H9 (cell line): Measurements from ENCODE around the gene CALHM1. TPM values are rescaled to one million over a fixed set of nuclear protein-coding genes. Genes with fewer than 3 reads are reported as not detected.

Source experiments
- DNase-seq: peaks from one replicate; pipeline ENCODE4 v3.0.0-alpha.2; 2017
- H2AFZ ChIP-seq: one replicate; pipeline ENCODE4 v1.6.1; 2013; ENCODE audit warnings: mild to moderate bottlenecking, low read length, control low read depth, moderate library complexity
- H2AK5ac ChIP-seq: 2 replicates; pipeline ENCODE4 v1.6.1; 2013; ENCODE audit warnings: low read length, control low read depth, mixed read lengths; ENCODE audit not compliant: insufficient read length
- H2BK120ac ChIP-seq: one replicate; pipeline ENCODE4 v1.6.1; 2013; ENCODE audit warnings: low read depth, mild to moderate bottlenecking, low read length, control low read depth, inconsistent platforms; ENCODE audit not compliant: poor library complexity, severe bottlenecking
- H2BK12ac ChIP-seq: 2 replicates; pipeline ENCODE4 v1.6.1; 2013; ENCODE audit warnings: low read length, control low read depth, mixed read lengths, low read depth; ENCODE audit not compliant: insufficient read length
- H2BK15ac ChIP-seq: 2 replicates; pipeline ENCODE4 v1.6.1; 2013; ENCODE audit warnings: low read depth, low read length, control low read depth
- H2BK20ac ChIP-seq: one replicate; pipeline ENCODE4 v1.6.1; 2013; ENCODE audit warnings: low read depth, mild to moderate bottlenecking, low read length, control low read depth, inconsistent platforms; ENCODE audit not compliant: poor library complexity, severe bottlenecking
- H2BK5ac ChIP-seq: 2 replicates; pipeline ENCODE4 v1.6.1; 2013; ENCODE audit warnings: low read length, control low read depth, mixed read lengths; ENCODE audit not compliant: insufficient read length
- H3K14ac ChIP-seq: 2 replicates; pipeline ENCODE4 v1.6.1; 2013; ENCODE audit warnings: low read length, control low read depth; ENCODE audit not compliant: insufficient read depth
- H3K18ac ChIP-seq: 2 replicates; pipeline ENCODE4 v1.6.1; 2013; ENCODE audit warnings: low read depth, mild to moderate bottlenecking, mixed read lengths, low read length, control low read depth; ENCODE audit not compliant: insufficient read length
- H3K23ac ChIP-seq: 2 replicates; pipeline ENCODE4 v1.6.1; 2013; ENCODE audit warnings: low read length, control low read depth, mixed read lengths, low read depth; ENCODE audit not compliant: insufficient read length
- H3K23me2 ChIP-seq: 2 replicates; pipeline ENCODE4 v1.6.1; 2013; ENCODE audit warnings: low read depth, mild to moderate bottlenecking, mixed read lengths, low read length, control low read depth; ENCODE audit not compliant: insufficient read length, poor library complexity, severe bottlenecking
- H3K27ac ChIP-seq: 2 replicates; pipeline ENCODE4 v1.5.1; 2013; ENCODE audit warnings: low read length, control low read depth, mixed read lengths, low read depth; ENCODE audit not compliant: insufficient read length
- H3K27me3 ChIP-seq: 2 replicates; pipeline ENCODE4 v1.6.1; 2013; ENCODE audit warnings: low read length, control low read depth, inconsistent platforms; ENCODE audit not compliant: insufficient read depth
- H3K4ac ChIP-seq: 2 replicates; pipeline ENCODE4 v1.6.1; 2013; ENCODE audit warnings: low read depth, mild to moderate bottlenecking, control low read depth, inconsistent platforms, low read length, moderate library complexity
- H3K4me1 ChIP-seq: 2 replicates; pipeline ENCODE4 v1.6.1; 2013; ENCODE audit warnings: low read length, control low read depth, inconsistent platforms; ENCODE audit not compliant: insufficient read depth
- H3K4me2 ChIP-seq: 2 replicates; pipeline ENCODE4 v1.6.1; 2013; ENCODE audit warnings: low read length, control low read depth, mixed read lengths; ENCODE audit not compliant: insufficient read length, insufficient read depth
- H3K56ac ChIP-seq: 2 replicates; pipeline ENCODE4 v1.6.1; 2013; ENCODE audit warnings: low read depth, mild to moderate bottlenecking, mixed read lengths, low read length, control low read depth; ENCODE audit not compliant: insufficient read length
- H3K79me1 ChIP-seq: 2 replicates; pipeline ENCODE4 v1.6.1; 2013; ENCODE audit warnings: low read depth, mild to moderate bottlenecking, moderate library complexity, low read length, control low read depth, inconsistent platforms; ENCODE audit not compliant: insufficient read depth, poor library complexity, severe bottlenecking
- H3K79me2 ChIP-seq: 2 replicates; pipeline ENCODE4 v1.6.1; 2013; ENCODE audit warnings: low read length, control low read depth, inconsistent platforms; ENCODE audit not compliant: insufficient read depth
- H3K9ac ChIP-seq: 2 replicates; pipeline ENCODE4 v1.6.1; 2013; ENCODE audit warnings: low read length, control low read depth, mixed read lengths; ENCODE audit not compliant: insufficient read length; ENCODE audit errors: extremely low read depth
- H3K9me3 ChIP-seq: one replicate; pipeline ENCODE4 v1.6.1; 2013; ENCODE audit warnings: low read depth, low read length, inconsistent platforms; ENCODE audit not compliant: control insufficient read depth
- H3T11ph ChIP-seq: one replicate; pipeline ENCODE4 v1.6.1; 2013; ENCODE audit warnings: mild to moderate bottlenecking, low read length, control low read depth, inconsistent platforms
- H4K20me1 ChIP-seq: one replicate; pipeline ENCODE4 v1.6.1; 2013; ENCODE audit not compliant: control insufficient read depth, insufficient read length, insufficient read depth
- H4K5ac ChIP-seq: 2 replicates; pipeline ENCODE4 v1.6.1; 2013; ENCODE audit warnings: low read depth, mild to moderate bottlenecking, mixed read lengths, low read length, control low read depth; ENCODE audit not compliant: insufficient read length
- H4K8ac ChIP-seq: replicated peaks from 2 replicates; pipeline ENCODE4 v1.6.1; 2013; ENCODE audit warnings: low read length, control low read depth, mixed read lengths, low read depth; ENCODE audit not compliant: insufficient read length
- H4K91ac ChIP-seq: 2 replicates; pipeline ENCODE4 v1.6.1; 2013; ENCODE audit warnings: low read depth, mild to moderate bottlenecking, moderate library complexity, mixed read lengths, low read length, control low read depth; ENCODE audit not compliant: insufficient read length
- H3K27ac Mint-ChIP-seq, 3 experiments: 2 replicates in 2 of 3; 3 replicates in 1 of 3; pipeline ENCODE4 v1.8.0; 2020 to 2021; ENCODE audit warnings: mixed read lengths in 3 of 3, mild to moderate bottlenecking in 1 of 3, moderate library complexity in 1 of 3
- H3K27me3 Mint-ChIP-seq: 2 replicates; pipeline ENCODE4 v1.8.0; 2021; ENCODE audit warnings: low read depth, mild to moderate bottlenecking, moderate library complexity, mixed read lengths
- H3K36me3 Mint-ChIP-seq, 3 experiments: 2 replicates in 2 of 3; 3 replicates in 1 of 3; pipeline ENCODE4 v1.8.0; 2020 to 2021; ENCODE audit warnings: low read depth in 3 of 3, mixed read lengths in 3 of 3; ENCODE audit not compliant: insufficient read depth in 1 of 3
- H3K4me1 Mint-ChIP-seq, 2 experiments: 2 replicates each; pipeline ENCODE4 v1.8.0; 2020; ENCODE audit warnings: mixed read lengths in 2 of 2
- H3K4me3 Mint-ChIP-seq, 2 experiments: 2 replicates in 1 of 2; 3 replicates in 1 of 2; pipeline ENCODE4 v1.8.0; 2020 to 2021; ENCODE audit warnings: mild to moderate bottlenecking in 2 of 2, mixed read lengths in 2 of 2, moderate library complexity in 1 of 2
- H3K9me3 Mint-ChIP-seq, 2 experiments: 2 replicates in 1 of 2; 3 replicates in 1 of 2; pipeline ENCODE4 v1.8.0; 2020; ENCODE audit warnings: mild to moderate bottlenecking in 2 of 2, mixed read lengths in 2 of 2, moderate library complexity in 1 of 2
- CTCF ChIP-seq: fragments of 200-600 bp; sonication (generic); conservative IDR thresholded peaks from 3 replicates; pipeline ENCODE4 v1.8.0; 2021; ENCODE audit warnings: antibody characterized with exemption, mild to moderate bottlenecking
- WGBS: extraction: QIAGEN DNeasy Blood & Tissue Kit; methylation state at CpG from one replicate; pipeline ENCODE4 v1.1.7; 2013; ENCODE audit warnings: missing lambda C conversion rate, low lambda C conversion rate, mixed read lengths; ENCODE audit not compliant: insufficient read length; ENCODE audit errors: extremely low coverage; 5-methylcytosine and 5-hydroxymethylcytosine counted together
- total RNA-seq: library from RNA; stranded (reverse); gene quantifications from 2 replicates; pipeline ENCODE4 v1.2.1, GENCODE V29; 2021

CALHM1 gene
- total RNA-seq, 1 experiment from 2014 or later, result 0.13 TPM

- no CpG with 5 or more reads among the region's 23 CpGs for WGBS
- no peak overlapping the region for H2BK120ac ChIP-seq
- H3K23me2 ChIP-seq, result no peaks in the 10 kb centered on the region
- H3T11ph ChIP-seq, result no peak overlapping the region
- no peaks in the 10 kb centered on the region for H3K9me3 ChIP-seq
- no peaks in the 10 kb centered on the region for H3K9me3 Mint-ChIP-seq
- peaks cover 4 to 7% of the 10 kb centered on the region in 2 experiments; a peak in 3 of 4 replicates for H3K4me1 Mint-ChIP-seq
- H2BK20ac ChIP-seq, result no peak overlapping the region
- no peak overlapping the region for H3K56ac ChIP-seq
- no peaks in the 10 kb centered on the region for H3K79me2 ChIP-seq
- H3K27me3 ChIP-seq, result no peaks in the 10 kb centered on the region
- DNase-seq, result no peak
- H2BK5ac ChIP-seq, result no peak overlapping the region
- no peak overlapping the region for H2BK15ac ChIP-seq
- no peak overlapping the region for H3K23ac ChIP-seq
- H2AK5ac ChIP-seq, result no peak overlapping the region
- no peak overlapping the region for H3K9ac ChIP-seq
- no peak overlapping the region for H3K27ac Mint-ChIP-seq
- H4K5ac ChIP-seq, result no peak overlapping the region
- peaks cover 35 to 68% (median 60%) of the 10 kb centered on the region in 3 experiments for H3K36me3 Mint-ChIP-seq
- no peak overlapping the region for H4K91ac ChIP-seq
- H3K79me1 ChIP-seq, result no peaks in the 10 kb centered on the region
- no peak overlapping the region for H2BK12ac ChIP-seq
- H4K20me1 ChIP-seq, result no peaks in the 10 kb centered on the region
- no peak overlapping the region for H2AFZ ChIP-seq
- H3K27ac ChIP-seq, result no peak overlapping the region
- no peak overlapping the region for H4K8ac ChIP-seq
- no peak overlapping the region for H3K4ac ChIP-seq
- no peaks in the 10 kb centered on the region for H3K4me1 ChIP-seq
- no peak overlapping the region for H3K4me3 Mint-ChIP-seq
- H3K14ac ChIP-seq, result no peak overlapping the region
- no peak overlapping the region for H3K4me2 ChIP-seq
- H3K27me3 Mint-ChIP-seq, result no peaks in the 10 kb centered on the region
- H3K18ac ChIP-seq, result no peak overlapping the region
- no peak for TF ChIP-seq CTCF
These were observed 11.5 kb downstream of the CALHM1 start for GRCh38 chr10:103447187-103447586.
